GM10266 (cell line): Measurements from ENCODE around the gene PCBD1.

Experiments used
- DNase-seq: peaks from one replicate; pipeline ENCODE4 v3.0.0; 2012; ENCODE audit errors: extremely low spot score
- TF ChIP-seq, protein P1 (sequence below): IDR thresholded peaks from 2 replicates; pipeline ENCODE4 v1.5.1; 2012; ENCODE audit warnings: mild to moderate bottlenecking, low read depth; ENCODE audit not compliant: control insufficient read depth, insufficient read depth; ENCODE audit errors: missing control alignments

PCBD1 gene

GRCh38 chr10:70915806-70916205 is 27.4 kb upstream of the PCBD1 start:
- TF ChIP-seq, protein P1, sequence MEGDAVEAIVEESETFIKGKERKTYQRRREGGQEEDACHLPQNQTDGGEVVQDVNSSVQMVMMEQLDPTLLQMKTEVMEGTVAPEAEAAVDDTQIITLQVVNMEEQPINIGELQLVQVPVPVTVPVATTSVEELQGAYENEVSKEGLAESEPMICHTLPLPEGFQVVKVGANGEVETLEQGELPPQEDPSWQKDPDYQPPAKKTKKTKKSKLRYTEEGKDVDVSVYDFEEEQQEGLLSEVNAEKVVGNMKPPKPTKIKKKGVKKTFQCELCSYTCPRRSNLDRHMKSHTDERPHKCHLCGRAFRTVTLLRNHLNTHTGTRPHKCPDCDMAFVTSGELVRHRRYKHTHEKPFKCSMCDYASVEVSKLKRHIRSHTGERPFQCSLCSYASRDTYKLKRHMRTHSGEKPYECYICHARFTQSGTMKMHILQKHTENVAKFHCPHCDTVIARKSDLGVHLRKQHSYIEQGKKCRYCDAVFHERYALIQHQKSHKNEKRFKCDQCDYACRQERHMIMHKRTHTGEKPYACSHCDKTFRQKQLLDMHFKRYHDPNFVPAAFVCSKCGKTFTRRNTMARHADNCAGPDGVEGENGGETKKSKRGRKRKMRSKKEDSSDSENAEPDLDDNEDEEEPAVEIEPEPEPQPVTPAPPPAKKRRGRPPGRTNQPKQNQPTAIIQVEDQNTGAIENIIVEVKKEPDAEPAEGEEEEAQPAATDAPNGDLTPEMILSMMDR, result no peak
- no peak for DNase-seq

DNA sequence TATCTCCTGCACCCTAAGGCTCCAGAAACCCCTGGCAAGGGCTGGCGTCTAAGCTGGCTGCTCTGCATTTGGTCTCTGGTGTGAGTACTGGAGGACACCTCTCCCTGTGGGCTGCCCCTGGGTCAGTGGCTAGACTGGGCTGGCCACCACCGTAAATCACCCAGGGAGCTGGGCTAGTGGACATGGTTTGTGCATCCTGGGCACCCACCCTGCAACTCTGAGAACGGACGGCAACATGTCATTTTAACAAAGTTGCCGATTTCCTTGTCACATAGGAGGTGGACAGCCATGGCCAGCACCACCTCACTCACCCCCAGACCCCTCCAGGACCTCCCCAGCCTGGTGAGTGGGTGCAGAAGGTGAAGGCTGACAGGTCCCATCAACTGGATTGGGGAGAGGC is 26.8 kb upstream of the PCBD1 start:
- TF ChIP-seq, protein P1, result no peak

DNA sequence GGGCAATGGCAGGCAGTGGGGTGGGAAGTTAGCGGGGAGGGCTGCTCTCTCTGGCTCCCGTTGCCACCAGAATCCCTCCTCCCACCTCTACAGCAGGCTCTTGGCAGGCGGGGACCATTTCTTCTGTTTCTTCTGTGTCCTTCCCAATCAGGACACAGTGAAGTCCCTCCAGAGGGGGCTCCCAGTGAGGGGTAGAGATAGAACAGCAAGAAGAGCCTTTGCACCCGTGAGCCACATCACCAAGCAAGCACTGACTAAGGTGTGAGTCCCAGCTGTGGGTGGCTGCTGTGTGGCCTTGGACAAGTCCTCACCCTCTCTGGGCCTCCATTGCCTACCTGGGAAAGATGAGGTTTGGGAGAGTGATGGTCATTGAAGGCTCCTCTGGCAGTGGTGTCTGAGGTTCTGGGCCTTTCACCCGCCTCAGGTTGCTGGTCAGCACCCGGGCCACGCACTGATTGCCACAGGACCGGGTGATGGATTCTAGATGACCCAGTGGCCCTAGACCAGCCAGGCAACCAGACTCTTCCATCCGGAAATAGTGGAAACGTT is 26.0 kb upstream of the PCBD1 start:
- TF ChIP-seq, protein P1, result no peak
- no peak for DNase-seq

More for the DNA sequence above, 26.8 kb upstream of the PCBD1 start:
- no peak for DNase-seq

GRCh38 chr10:70913893-70914240 is 25.5 kb upstream of the PCBD1 start:
- no peak for DNase-seq
- TF ChIP-seq, protein P1, result no peak

DNA sequence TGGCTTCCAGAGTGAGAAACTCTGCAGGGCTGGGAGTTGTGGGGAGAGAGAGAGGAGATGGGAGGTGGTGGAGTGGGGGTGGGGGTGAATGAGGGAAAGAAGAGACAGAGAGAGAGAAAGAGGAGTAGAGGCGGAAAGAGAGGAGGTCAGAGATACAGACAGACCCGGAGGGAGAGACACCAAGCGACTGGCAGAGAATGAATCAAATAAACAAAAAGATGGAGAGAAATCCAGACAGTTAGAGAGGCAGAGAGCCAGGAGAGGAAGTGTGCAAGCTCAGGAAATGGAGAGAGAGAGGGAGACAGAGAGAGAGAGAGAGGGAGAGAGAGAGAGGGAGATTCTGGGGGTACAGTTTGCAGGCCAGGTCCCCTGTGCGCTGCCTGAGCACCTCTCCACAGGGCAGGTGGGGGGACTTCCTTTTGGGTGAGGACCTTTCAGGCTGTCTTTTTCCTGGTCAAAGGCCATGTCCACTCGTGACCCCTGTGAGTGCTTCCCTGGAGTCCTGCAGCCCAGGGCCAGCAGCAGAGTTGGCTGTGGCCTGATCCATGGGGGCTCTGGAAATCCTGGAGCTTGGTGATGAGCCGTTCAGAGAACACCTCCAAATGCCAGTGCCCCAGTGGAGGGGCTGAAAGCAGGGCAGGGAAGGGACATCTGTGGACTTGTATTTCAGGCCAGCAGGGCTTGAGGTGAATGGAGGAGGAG is 25.0 kb upstream of the PCBD1 start:
- TF ChIP-seq, protein P1, result no peak
- DNase-seq, result no peak

DNA sequence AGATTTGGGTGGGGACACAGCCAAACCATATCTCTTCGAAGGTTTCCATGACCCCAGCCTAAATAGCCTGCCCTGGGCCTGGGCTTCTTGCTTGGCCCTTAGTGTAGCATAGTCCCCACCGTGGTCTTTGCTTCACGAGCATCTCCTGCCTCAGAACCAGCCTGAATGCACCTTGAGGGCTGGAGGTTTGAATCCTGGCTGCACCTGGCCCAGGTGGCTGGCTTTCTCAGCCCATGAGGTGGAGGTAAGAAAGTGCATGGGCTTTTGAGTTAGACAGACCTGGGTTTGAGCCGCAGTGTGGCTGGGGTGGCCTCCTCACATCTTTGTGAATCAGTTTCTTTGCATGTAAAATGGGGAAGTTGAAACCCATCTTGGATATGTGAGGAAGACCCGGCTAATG is 24.2 kb upstream of the PCBD1 start:
- DNase-seq, result no peak
- TF ChIP-seq, protein P1, result no peak

DNA sequence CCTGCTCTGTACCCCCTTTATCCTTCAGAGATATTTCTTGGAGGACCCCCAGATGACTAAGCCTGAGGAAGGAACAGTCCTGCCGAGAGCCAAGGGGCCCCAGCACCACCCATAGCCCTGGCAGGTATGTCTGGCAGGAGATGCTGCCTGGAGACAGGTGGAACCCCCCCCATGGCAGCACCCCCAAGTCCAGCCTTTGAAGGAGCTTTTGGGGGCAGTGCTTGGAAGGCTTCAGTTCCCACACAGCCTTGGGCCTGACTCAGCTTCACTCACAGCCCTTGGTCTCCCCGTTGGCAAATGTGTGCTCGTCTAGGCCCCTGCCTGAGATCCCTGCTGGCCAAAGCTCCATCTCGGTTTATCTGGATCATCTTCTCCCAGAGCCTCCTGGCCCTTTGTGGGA is 23.0 kb upstream of the PCBD1 start:
- no peak for DNase-seq
- TF ChIP-seq, protein P1, result no peak
